EL (cell line): ENCODE data around the gene CHRNA4.

Experiments
- DNase-seq: peaks from one replicate; pipeline ENCODE4 v3.0.0-alpha.2; 2016

Gene CHRNA4

DNA sequence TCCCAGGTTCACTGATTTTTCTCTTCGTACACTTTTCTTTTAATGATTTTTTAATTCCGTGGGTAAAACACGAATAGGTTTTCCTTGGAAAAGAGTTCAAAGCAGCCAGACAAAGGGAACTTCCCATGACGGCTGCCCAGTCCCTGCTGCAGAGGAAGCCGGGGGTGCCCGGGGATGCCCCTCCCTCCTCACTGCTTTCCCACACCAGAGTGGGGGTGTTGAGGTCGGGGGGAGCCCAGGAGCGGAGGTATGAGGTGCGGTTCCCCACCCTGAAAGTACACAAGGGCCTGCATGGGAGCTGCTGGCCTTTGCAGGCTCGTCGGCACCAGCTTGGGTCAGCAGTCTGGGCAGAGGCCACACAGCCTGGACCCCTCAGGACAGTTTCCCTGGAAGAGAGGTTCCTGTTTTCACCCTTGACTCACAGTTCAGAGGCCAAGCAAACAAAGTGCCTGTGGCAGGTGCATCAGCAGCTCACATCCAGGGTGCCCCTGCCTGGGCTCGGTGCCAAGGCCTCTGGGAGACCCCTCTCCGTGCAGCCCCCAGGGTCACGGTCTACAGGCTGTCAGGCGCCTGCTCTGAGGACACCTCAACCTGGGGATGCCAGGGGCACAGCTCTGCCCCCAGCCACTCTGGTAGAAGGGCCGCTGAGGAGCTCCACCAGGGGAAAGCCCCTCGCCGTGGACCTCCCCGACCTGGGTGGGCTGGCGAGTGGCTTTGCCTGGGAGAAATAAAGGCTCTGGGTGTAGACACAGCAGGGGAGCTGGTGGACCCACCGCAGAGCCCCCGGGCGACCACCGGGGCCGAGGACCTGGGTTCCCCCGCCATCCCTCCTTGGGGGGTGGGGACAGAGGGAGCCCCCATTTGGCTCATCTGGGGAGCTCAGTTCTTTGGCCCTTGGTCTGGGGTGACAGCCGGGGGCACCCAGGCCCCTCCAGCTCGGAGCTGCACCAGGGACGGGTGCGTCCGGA, 15.4 kb upstream of the CHRNA4 start:
- DNase-seq: no peak

DNA sequence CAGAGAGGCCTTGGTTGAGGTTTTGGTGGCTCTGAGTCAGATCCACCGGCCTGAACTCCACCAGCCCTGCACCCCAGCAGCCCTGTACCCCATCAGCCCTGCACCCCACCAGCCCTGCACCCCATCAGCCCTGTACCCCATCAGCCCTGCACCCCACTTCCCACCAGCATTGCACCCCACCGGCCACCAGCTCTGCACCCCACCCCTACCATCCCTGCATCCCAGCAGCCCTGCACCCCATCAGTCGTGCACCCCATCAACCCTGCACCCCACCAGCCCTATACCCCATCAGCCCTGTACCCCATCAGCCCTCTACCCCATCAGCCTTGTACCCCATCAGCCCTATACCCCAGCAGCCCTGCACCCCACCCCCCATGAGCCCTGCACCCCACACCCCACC, 14.3 kb upstream of the CHRNA4 start:
- no peak for DNase-seq

DNA sequence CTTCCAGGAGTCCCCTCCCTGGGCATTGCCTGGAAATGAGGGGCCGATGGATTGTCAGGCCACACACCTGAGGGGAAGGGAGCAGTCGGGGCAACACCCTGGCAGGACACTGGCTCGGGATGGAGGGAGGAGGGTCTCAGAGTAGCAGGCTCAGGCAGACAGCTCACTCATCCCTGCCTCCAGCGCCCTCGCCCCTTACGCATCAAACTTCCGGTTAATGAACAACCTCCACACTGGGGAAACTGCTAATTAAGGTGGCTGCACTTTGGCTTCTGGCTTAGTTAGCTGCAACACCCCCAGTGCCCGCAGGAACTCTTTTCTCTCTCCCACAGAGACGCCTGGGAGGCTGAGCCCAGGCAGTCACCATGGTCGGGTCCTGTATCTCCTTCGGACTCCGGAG, 13.4 kb upstream of the CHRNA4 start:
- no peak for DNase-seq

DNA sequence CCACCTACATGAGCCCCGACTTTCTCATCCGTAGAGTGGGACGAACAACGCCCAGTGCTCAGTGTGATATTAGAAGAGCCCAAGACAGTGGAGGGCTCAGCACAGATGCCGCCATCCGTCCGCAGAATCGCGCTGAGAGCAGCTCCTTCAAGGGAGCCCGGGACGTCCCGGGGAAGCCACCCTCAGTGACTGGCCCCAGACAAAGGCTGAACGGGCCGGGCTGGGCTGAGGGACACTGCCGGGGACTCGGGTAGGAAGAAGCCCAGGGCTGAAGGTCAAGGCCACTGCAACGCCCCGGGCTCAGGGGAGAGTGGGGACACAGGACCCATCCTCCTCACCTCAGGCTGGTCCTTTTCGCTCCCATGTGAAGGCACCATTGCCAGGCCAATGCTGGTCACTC, 12.8 kb upstream of the CHRNA4 start:
- no peak for DNase-seq

DNA sequence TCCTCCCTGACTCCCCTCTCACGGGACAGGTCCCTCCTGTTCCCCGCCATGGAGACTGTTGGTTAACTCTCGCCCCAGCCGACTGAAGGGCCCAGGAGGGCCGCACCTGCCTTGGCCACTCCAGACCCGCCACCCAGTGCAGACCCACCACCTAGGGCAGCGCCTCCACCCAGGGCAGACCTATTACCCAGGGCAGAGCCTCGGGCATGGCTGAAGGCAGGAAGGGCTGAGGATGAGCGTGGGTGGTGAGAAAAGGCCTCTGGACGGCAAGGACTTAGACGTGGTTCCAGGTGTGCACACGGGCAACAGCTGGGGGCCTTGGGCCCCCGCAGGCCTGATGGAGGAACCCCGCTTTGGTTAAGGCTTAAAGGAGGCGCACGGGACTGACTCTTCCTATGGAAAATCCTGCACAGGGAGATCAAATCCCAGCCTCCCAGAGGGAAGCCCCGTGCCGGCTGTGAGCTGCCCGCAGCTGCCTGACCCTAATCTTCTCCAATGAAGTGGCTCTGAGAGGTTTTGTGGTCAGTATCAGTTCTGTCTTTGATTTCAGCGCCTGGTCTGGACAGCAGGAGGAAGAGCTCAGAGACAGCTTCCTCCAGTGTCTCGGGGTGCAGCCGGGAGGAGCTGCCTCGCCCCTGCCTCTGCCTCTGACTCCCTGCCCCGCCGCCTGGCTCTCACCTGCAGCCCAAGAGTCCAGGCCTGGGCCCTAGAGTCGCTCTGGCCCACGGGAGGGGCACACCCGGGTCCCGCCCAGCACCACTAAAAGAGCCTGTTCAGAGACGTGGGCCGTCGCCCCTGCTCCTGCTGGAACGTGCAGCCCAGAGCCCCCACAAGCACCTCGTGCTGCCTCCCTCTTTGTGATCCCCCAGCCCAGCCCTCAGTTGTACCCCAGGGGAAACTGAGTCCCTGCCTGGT, 12.1 kb upstream of the CHRNA4 start:
- DNase-seq: no peak

DNA sequence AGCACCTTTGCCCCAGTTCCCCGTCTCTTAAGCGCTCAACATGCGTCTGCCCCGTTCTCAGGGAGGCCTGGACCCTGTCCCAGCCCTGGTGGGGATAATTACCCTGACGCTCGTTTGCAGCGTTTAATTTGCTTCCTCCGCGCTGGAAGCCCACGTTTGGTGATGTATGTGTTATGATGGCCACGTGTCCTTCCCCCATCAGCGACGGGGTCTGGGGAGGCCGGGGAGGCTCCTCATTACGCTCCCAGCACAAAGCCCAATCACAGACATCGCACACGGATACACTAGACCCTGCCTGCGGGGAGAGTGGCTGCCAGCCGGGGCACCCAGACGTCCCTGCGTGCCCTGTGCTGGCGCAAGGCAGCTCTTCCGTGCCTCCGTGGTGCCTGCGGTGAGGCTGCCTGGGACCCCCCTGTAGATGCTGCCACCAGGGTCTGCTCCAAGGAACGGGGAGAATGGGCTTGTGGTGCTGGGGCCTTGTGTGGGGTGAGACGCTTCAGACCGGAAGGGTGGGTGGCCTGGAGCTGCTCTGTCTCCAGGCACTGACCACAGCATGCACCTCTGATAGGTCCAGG, 10.2 kb upstream of the CHRNA4 start:
- DNase-seq: no peak

DNA sequence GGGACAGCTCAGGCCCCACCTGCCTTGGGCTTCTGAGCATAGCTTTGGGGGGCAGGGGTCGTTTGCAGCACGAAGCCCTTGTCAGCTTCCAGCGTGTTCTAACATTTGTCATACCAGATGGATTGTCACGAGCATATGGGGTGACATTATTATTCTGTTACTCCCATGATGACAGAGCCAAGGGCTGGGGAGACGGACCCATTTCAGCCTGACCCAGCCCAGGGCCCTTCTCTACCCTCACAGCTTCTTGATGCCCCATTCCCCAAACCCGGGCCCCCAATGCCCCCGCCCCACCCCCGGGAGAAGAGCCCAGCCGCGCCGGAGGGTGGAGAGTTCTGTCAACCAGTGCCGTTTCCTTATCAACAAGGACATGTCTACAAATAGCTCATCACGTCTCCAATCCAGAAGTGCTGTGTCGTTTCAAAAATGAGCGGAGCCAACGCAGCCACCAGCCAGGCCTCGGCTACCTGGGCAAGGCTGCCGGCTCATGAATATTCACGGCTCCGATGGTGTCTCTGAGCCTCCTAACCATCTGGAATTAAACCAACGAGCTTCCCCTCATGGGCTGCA, 9.6 kb upstream of the CHRNA4 start:
- DNase-seq: no peak

DNA sequence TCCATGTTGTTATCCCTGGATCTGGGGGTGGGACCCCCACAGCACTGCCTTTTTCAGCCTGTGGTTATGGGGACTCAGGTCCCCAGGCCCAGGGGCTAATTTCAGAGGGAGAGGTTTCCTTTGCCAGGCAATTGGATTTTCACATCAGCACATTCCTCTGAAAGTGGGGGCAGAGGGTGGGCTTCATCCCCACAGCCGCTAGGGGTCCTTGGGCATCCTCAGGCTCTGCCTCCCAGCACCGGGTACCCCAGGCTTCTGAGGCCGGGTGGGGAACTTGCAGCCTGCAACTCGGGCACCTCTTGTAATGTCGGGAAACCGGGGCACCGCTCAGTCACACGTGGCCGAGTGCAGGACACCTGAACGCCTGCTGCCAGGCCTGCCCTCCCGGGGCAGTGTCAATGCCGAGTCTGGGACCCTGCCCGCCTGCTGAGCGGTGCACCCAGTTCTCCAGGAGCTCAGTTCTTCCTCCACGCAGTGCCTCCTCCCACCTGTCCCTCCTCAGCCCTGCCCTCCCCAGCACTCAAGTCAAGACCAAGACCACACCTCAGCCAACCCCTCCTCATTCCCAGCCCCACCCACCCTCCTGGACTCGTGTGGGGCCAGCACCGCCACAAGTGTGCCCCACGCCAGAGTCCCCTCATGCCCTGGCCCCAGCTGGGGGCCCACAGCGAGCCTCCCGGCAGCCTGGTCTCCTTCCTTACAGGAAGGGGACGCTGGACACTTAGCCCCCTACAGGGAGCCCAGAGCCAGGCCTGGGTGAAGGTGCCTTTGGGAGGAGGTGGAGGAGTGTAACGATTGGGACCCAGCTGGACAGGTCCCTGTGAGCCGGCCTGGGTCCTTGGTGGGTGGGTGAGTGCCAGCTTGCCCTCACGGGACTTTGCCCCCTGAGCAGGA, 8.8 kb upstream of the CHRNA4 start:
- no peak for DNase-seq

DNA sequence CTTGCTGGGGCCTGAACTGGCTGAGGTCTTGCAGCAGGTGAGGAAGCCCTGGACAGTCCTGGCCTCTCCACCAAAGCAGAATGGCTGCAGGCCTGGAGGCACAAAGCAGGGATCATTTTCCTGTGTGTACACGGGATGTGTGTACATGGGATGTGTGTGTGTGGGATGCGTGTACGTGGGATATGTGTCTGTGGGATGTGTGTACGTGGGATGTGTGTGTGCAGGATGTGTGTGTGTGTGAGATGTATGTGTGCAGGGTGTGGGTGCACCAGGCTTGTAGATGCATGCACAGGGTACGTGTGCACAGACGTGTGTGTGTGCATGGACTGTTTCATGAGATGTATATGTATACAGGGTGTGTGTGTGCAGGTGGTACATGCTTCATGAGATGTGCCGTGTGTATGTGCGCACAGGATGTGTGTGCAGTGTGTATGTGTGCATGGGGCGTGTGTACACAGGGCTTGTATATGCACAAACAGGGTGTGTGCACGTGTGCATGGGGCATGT, 7.9 kb upstream of the CHRNA4 start:
- no peak for DNase-seq

DNA sequence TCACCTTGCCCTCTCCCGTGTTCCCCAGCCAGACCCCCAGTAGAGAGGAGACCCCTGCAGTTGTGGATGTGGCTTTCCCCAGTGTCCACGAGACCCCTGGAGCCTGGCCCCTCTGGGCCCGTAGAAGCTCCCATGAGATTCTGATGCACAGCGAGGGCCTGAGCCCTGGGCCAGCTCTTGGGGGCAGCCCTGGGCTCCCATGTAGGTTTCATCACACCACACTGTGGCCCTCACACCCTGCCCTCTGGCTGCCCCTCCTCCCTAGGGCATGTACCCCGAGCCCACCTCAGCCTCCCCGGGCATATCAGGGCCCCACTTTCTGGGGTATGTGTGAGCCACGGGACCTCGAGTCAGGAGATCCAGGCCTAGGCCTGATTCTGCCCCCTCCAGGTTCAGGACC, 7.0 kb upstream of the CHRNA4 start:
- no peak for DNase-seq

DNA sequence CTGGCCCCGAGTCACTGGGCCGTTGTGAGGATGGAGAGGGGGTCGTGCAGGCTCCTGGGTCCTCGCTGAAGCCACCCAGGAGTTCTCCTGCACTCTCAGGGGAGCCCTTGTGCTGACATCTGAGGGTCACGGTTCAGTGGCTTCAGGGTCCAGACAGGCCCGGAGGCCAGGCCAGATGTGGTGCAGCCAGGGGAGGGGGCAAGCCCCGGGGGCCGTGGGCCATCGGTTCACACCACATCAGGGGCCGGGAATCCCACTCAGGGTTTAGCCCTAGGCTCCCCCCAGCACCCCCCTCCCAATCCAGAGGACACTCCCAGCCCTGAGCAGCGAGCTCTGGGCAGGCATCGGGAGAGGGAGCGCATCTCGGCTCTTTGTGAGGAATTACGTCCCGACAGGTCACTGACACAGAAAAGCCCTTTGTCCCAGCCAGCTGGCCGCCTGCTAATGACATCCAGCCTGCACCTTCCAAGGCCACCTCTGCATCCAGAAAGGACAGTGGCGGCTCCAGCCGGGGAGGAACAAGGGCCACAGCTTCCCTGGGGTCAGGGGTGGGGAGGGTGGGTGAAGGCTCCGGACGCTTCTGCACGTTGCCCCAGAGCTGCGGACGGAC, 6.4 kb upstream of the CHRNA4 start:
- DNase-seq: no peak

DNA sequence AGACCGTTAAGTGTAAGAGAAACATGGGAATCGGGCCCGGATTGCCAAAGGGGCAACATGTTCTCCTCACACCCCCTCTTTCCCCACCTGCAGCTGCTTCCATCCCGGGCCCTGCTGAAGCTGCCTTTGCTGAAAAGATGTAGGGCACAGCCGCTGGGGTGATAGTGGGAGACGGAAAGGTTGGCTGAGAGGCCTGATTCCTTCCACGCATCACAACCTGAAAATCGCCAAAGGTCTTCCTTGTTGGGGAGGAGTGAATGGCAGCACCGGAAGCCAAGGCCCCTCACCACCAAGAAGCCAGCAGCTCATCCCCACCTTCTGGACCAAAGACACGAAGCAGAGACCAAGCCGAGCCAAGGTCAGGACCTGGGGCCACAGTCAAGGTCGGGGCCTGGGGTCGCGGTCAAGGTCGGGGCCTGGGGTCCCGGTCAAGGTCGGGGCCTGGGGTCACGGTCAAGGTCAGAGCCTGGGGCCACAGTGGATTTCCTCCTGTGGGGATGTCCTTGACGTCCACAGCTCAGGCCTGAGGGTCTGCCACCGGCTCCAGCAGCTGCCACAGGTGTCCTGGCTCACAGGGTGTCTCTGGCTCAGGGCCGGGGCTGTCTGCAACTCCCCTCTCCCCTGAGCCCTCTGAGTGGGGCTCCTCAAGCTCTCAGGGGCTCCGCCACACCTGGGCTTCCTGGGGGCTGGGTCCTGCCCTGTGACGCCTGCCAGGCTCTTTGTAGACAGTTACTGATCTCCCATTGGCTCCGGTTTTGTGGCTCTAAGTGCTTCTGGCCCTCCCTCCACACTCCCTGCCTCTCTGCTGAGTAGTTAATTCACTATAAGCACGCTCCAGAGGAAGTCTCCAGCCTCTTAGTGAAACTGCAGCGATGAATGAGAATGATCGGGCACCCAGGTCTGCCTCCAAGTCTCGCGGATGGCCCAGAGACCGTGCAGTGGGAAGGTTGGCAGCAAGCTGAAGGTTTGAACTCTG, 5.5 kb upstream of the CHRNA4 start:
- no peak for DNase-seq

DNA sequence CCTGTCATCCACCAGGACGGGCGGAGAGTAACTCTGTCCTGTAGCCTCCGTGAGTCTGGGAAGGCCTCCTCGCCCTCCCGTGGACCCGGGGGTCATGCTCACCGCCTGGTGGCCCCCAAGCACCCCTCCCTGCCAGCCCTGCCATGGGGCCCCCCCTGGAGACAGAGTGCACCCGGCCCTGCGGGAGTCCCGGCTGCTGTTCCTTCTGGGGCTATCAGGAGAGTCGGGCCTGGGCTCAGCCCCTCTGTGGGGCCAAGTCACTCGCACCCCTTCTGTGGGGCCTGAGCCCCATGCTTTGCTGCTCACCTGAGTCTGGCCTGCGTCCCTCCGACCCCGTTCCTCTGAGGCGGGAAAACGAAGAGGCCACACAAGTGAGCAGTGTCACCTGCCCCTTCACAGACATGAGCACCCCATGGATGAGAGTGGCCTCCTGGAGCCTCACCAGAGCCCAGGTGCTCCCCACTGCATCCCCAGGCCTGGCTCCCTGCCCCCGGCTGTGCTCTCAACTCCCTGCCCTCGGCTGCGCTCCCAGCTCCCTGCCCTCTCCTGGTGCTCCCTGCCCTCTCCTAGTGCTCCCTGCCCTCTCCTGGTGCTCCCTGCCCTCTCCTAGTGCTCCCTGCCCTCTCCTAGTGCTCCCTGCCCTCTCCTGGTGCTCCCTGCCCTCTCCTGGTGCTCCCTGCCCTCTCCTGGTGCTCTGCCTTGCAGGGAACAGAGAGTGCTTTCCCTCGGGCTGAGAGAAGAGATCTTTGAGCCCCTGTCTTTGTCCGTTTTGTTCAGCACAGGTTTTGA, 4.6 kb upstream of the CHRNA4 start:
- no peak for DNase-seq

DNA sequence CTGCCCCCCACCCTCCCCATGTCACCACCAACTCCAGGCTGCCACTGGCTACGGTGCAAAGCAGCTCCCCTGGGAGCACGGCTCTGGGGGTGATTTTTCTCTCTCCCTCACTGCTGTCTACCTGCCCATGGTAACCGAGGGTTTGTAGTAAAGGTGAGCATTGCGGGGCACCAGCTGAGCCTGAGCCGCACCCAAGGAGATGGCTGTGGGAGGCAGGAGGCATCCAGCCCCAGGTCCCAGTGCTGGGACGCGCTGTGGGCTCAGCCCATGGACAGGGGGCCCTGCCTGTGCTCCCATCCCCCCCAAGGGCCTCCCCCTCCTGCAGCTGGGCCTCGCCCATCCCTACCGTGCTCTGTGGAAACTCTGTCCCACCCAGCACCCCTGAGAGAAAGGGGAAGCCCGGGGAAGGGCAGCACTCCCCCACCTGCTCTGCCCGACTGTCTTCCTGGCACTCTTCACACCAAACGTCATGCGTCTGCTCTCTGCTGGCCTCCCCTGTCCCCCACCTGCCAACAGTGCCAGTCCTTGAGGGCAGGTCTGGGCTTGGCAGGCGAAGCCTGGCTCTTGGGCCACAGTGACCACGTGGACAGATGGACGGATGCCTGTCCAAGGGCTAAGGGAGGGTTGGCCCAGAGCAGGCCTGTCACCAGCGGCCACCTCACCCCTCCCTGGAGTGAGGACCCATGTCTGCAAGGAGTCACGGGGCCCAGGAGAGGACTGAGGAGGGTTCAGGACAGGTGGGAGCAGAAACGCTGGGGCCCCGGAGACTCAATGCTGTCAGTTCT, 3.8 kb upstream of the CHRNA4 start:
- DNase-seq: no peak

DNA sequence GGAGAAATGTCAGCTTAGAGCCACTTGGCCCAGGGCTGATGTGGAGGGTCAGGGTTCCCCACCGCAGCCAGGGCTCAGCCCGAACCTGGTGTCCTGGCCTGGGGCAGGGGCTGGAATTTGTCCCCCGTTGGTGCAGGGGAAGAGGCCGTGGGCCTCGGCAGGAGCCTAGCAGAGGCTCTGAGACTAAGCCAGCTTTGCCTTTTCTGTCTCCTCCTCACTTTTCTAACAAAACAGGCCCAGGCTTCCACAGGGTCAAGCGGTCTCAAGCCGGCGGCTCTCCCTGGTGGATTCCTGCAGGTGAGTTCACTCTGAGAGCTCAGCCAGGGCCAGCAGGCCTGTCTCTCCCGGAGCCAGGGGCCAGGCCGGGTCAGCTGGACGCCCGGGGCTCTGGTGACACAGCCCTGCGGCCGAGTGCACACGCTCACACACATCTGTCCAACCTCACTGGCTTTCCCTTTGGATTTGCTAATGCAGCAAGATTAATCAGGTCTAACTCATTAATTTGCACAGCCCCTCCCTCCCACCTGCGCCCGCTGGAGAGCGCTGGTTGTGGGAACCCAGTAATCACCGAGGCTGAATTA, 2.9 kb upstream of the CHRNA4 start:
- DNase-seq: no peak

DNA sequence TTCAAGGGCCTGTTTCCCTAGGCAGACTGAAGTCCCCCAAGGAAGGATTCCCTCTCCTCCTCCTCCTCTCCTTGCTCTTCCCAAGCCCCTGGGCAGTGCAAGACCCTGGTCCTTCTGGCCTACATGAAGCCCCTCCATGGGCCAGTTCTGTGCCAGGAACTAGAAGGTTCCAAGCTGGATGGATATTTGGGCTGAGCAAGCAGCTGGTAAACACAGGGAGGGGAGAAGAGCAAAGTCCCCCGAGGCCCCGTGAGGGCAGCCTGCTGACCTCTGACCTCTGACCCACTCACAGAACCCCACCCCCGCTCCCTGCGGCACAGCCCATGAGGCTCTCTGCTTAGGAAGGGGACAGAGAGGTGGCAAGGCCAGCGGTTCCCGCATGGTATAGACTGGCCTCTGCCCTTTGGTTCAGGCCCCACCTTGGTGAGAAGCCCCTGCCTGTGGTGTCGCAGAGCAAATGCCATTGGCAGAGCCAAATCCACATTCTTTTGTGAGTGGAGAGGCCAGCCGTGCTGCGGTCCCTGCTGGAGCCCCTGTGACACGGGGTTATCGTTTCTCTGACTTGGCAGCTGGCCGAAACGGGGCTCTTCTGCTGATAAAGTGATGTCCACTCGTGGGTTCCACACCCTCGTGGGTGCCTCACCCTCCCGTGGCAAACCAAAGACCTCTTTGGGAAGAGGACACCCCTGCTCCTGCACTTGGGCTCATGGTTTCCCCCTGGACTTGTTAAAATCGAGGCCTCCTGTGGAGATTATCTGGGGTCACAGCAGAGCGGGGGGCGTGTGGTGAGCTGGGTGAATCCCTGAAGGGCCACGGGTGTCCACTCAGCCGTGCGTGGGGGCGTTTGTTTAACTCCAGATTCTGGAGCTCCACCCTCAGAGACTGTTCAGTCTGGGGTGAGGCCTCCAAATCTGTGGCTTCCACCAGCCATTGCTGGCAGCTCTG, 2.1 kb upstream of the CHRNA4 start:
- no peak for DNase-seq
